Caco-2 (cell line): ENCODE measurements around the gene GBX2. TPM values are rescaled to one million over a fixed set of nuclear protein-coding genes. Genes with fewer than 3 reads are reported as not detected.

ENCODE experiments used
- BruUV-seq: library from RNA; stranded (reverse); fragments of 400-500 nt; replicated peaks from 2 replicates; lab custom pipeline; 2021; lab: Mats Ljungman, UMichigan
- CTCF ChIA-PET: fragments of 300-600 bp; sonication (Branson Sonifier 250); formaldehyde crosslinking; loops from one replicate; lab custom pipeline; 2022; ENCODE audit warnings: antibody characterized with exemption; lab: Charles Lee
- POLR2A ChIA-PET: fragments of 300-600 bp; sonication (Branson Sonifier 250); formaldehyde crosslinking; loops from one replicate; lab custom pipeline; 2022; ENCODE audit warnings: antibody characterized with exemption; lab: Charles Lee
- DNase-seq, 2 experiments: peaks; one replicate each; pipeline versions ENCODE4 v3.0.0 to v3.0.0-alpha.2; 2020 to 2022
- H3K27me3 ChIP-seq: replicated peaks from 2 replicates; pipeline ENCODE4 v1.6.0; 2011; ENCODE audit warnings: low read length; ENCODE audit not compliant: control insufficient read depth, insufficient read depth
- H3K36me3 ChIP-seq: 2 replicates; pipeline ENCODE4 v1.5.1; 2011; ENCODE audit warnings: low read length; ENCODE audit not compliant: control insufficient read depth, insufficient read depth
- H3K4me1 ChIP-seq: fragments of 250-450 bp; sonication (Bioruptor Pico); 2 replicates; pipeline ENCODE4 v1.5.1; 2020; ENCODE audit warnings: mild to moderate bottlenecking
- H3K4me3 ChIP-seq: 2 replicates; pipeline ENCODE4 v1.5.1; 2011; ENCODE audit warnings: low read depth, mild to moderate bottlenecking, control low read depth, low read length
- H3K9me3 ChIP-seq: fragments of 250-450 bp; sonication (Bioruptor Pico); 2 replicates; pipeline ENCODE4 v1.5.1; 2020; ENCODE audit warnings: mild to moderate bottlenecking, moderate library complexity
- H3K27ac Mint-ChIP-seq: one replicate; pipeline ENCODE4 v1.8.0; 2022; ENCODE audit warnings: mixed read lengths; ENCODE audit not compliant: unreplicated experiment
- H3K27me3 Mint-ChIP-seq: one replicate; pipeline ENCODE4 v1.8.0; 2022; ENCODE audit warnings: mixed read lengths; ENCODE audit not compliant: insufficient read depth, unreplicated experiment
- H3K36me3 Mint-ChIP-seq: one replicate; pipeline ENCODE4 v1.8.0; 2022; ENCODE audit warnings: mild to moderate bottlenecking, mixed read lengths; ENCODE audit not compliant: insufficient read depth, unreplicated experiment
- H3K4me1 Mint-ChIP-seq: one replicate; pipeline ENCODE4 v1.8.0; 2022; ENCODE audit warnings: low read depth, mixed read lengths; ENCODE audit not compliant: unreplicated experiment
- H3K4me3 Mint-ChIP-seq: one replicate; pipeline ENCODE4 v1.8.0; 2022; ENCODE audit warnings: mild to moderate bottlenecking, moderate library complexity, mixed read lengths; ENCODE audit not compliant: unreplicated experiment
- H3K9me3 Mint-ChIP-seq: one replicate; pipeline ENCODE4 v1.8.0; 2022; ENCODE audit warnings: mixed read lengths; ENCODE audit not compliant: unreplicated experiment
- intact Hi-C: fragments of 100-400 bp; cut with micrococcal nuclease; formaldehyde crosslinking; loops from one replicate; pipeline ENCODE4 v1.10.0; 2022; ENCODE audit not compliant: unreplicated experiment
- total RNA-seq: library from RNA; stranded (reverse); gene quantifications from 2 replicates; pipeline ENCODE4 v1.2.3, GENCODE V29; 2022
- TF ChIP-seq, protein P1 (sequence below), 2 experiments: fragments of 200-600 bp in 1 of 2; IDR thresholded peaks; 1 replicate in 1 of 2; 2 replicates in 1 of 2; pipeline versions ENCODE4 v1.5.1 to v1.8.0; 2011 to 2022; ENCODE audit warnings: antibody characterized with exemption in 1 of 2, control low read depth in 1 of 2, inconsistent platforms in 1 of 2, low read depth in 1 of 2, low read length in 1 of 2, mild to moderate bottlenecking in 1 of 2, moderate library complexity in 1 of 2; ENCODE audit not compliant: insufficient read depth in 1 of 2, severe bottlenecking in 1 of 2, unreplicated experiment in 1 of 2

The GBX2 gene
- total RNA-seq, 1 experiment from 2014 or later = 2.1 TPM

DNA sequence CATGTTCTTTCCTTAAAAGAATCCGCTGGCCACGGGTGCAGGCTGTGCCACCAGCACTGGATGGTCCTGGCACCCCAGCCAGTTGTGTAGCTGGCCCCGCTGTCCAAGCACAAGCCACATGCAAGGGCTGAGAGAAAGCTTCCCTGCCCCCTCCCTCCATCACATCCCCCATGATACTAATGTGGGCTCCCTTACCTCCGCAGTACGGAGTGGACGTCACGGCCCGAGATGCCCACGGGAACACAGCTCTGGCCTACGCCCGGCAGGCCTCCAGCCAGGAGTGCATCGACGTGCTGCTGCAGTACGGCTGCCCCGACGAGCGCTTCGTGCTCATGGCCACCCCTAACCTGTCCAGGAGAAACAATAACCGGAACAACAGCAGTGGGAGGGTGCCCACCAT, 44.5 kb downstream of the GBX2 start:
- BruUV-seq = no TSS peak
- H3K27ac Mint-ChIP-seq = no peak overlapping the region
- H3K36me3 Mint-ChIP-seq = peaks cover 4% of the 10 kb centered on the region

DNA sequence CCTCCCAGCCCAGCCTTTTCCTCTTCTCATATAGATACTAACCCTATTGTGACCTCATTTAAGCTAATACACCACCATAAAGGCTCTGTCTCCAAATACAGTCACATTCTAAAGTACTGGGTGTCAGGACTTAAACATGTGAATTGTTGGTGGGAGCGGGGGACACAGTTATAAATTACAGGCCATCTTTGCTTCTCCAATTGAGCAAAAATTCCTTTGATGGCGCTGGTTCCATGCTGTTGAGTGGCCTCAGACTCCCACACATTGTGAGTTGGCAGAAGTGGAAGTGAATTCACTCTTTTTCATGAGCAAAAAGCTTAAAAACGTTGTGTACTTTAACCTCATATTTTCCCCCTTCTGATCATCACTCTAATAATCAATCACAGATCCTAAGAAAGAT, 46.0 kb downstream of the GBX2 start:
- Mint-ChIP-seq H3K9me3 (no peaks in the 10 kb centered on the region), H3K4me1 (peaks cover 5% of the 10 kb centered on the region), H3K27me3 (no peaks in the 10 kb centered on the region), H3K4me3 (no peak overlapping the region), H3K36me3 (peaks cover 5% of the 10 kb centered on the region), H3K27ac (no peak overlapping the region)
- Histone ChIP-seq H3K36me3 (no peaks in the 10 kb centered on the region; the same call in 1 of the 2 replicates), H3K4me1 (peaks cover 5% of the 10 kb centered on the region; the same call in 1 of the 2 replicates), H3K9me3 (no peaks in the 10 kb centered on the region), H3K27me3 (no peaks in the 10 kb centered on the region), H3K4me3 (no peak overlapping the region)
- TF ChIP-seq, protein P1, sequence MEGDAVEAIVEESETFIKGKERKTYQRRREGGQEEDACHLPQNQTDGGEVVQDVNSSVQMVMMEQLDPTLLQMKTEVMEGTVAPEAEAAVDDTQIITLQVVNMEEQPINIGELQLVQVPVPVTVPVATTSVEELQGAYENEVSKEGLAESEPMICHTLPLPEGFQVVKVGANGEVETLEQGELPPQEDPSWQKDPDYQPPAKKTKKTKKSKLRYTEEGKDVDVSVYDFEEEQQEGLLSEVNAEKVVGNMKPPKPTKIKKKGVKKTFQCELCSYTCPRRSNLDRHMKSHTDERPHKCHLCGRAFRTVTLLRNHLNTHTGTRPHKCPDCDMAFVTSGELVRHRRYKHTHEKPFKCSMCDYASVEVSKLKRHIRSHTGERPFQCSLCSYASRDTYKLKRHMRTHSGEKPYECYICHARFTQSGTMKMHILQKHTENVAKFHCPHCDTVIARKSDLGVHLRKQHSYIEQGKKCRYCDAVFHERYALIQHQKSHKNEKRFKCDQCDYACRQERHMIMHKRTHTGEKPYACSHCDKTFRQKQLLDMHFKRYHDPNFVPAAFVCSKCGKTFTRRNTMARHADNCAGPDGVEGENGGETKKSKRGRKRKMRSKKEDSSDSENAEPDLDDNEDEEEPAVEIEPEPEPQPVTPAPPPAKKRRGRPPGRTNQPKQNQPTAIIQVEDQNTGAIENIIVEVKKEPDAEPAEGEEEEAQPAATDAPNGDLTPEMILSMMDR (IDR thresholded peaks at IDR 0.05; ENCODE audit: insufficient read depth in 1 of 2, low read depth in 1 of 2, low read length in 1 of 2, severe bottlenecking in 1 of 2, unreplicated experiment in 1 of 2) = no peak
- intact Hi-C loops = no loop called here
- no TSS peak for BruUV-seq
- POLR2A ChIA-PET = no interaction called here
- no peak for DNase-seq
- CTCF ChIA-PET = no interaction called here

More for the DNA sequence above, 44.5 kb downstream of the GBX2 start:
- POLR2A ChIA-PET = no interaction called here
- intact Hi-C loops = no loop called here
- Mint-ChIP-seq H3K27me3 (no peaks in the 10 kb centered on the region), H3K4me3 (no peak overlapping the region), H3K9me3 (no peaks in the 10 kb centered on the region), H3K4me1 (no peaks in the 10 kb centered on the region)
- Histone ChIP-seq H3K36me3 (no peaks in the 10 kb centered on the region; the same call in 1 of the 2 replicates), H3K27me3 (no peaks in the 10 kb centered on the region), H3K4me3 (no peak overlapping the region), H3K9me3 (no peaks in the 10 kb centered on the region), H3K4me1 (no peaks in the 10 kb centered on the region)
- TF ChIP-seq, protein P1 (IDR thresholded peaks at IDR 0.05; ENCODE audit: insufficient read depth in 1 of 2, low read depth in 1 of 2, low read length in 1 of 2, severe bottlenecking in 1 of 2, unreplicated experiment in 1 of 2) = no peak
- CTCF ChIA-PET = interaction anchor here (0.6 kb wide), 1 partner anchor 86 kb away, joined by 3 read pairs; no protein-coding TSS in a partner anchor
- no peak for DNase-seq

DNA sequence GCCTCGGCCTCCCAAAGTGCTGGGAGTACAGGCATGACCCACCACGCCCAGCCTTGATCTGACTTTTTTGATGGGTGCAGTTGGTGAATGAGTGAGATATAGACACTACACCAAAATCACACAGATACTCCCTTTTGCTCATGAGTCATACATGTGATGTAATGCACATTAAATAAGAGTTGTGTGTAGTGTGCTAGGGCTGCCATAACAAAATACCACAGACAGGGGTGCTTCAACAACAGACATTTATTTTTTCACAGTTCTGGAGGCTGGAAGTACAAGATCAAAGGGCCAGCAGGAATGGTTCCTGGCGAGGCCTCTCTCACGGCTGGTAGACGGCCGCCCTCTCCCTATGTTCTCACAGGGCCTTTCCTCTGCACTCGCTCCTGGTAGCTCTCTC, 46.6 kb downstream of the GBX2 start:
- Histone ChIP-seq H3K4me1 (peaks cover 5% of the 10 kb centered on the region; the same call in 1 of the 2 replicates), H3K36me3 (no peaks in the 10 kb centered on the region; the same call in 1 of the 2 replicates), H3K27me3 (no peaks in the 10 kb centered on the region), H3K9me3 (no peaks in the 10 kb centered on the region), H3K4me3 (no peak overlapping the region)
- POLR2A ChIA-PET = no interaction called here
- no peak overlapping the region for H3K4me3 Mint-ChIP-seq
- H3K4me1 Mint-ChIP-seq = peaks cover 8% of the 10 kb centered on the region
- no peak overlapping the region for H3K27ac Mint-ChIP-seq
- no TSS peak for BruUV-seq
- no peak for DNase-seq
- H3K27me3 Mint-ChIP-seq = no peaks in the 10 kb centered on the region
- peaks cover 11% of the 10 kb centered on the region for H3K36me3 Mint-ChIP-seq
- H3K9me3 Mint-ChIP-seq = no peaks in the 10 kb centered on the region
- intact Hi-C loops = no loop called here
- CTCF ChIA-PET = no interaction called here
- TF ChIP-seq, protein P1 (IDR thresholded peaks at IDR 0.05; ENCODE audit: insufficient read depth in 1 of 2, low read depth in 1 of 2, low read length in 1 of 2, severe bottlenecking in 1 of 2, unreplicated experiment in 1 of 2) = no peak
